ENCODE measurements around the gene CSNK1A1L. TPM values are rescaled to one million over a fixed set of nuclear protein-coding genes. Genes with fewer than 3 reads are reported as not detected.

The CSNK1A1L gene
- total and polyA plus RNA-seq, 10 of the 15 experiments (the other 5 are each of a cell fraction or from before 2014, with no cell fraction given): not detected

DNA sequence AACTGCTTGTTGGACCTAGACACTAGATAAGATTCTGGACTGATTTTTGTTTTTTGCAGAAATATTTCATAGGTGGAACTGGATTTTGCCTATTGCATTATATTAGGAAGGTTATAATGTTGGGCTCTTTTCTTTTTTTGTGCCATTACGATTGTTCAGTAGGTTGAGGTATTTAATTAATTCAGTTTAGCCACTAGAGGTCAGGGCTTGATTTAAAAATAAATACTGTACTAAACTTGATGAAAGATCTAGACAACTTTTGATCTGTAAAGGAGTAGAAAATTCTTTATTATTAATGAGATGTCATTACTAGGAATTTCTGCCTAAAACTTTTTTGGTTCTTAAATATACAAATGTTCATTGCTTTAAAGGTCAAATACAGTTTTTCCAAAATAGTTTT lies 30.8 kb downstream of the CSNK1A1L start:
- CTCF ChIA-PET: interaction anchor here (0.8 to 1.3 kb wide), 2 partner anchors 11 to 489 kb away, joined by 3 read pairs; no protein-coding TSS in a partner anchor
- WGBS (ENCODE audit: insufficient coverage, insufficient replicate concordance, low lambda C conversion rate, missing lambda C conversion rate): 7% methylated on average over 1 of the region's 1 CpG
- ATAC-seq (peak; percentile 60), FAIRE-seq (no peak), DNase-seq (ENCODE audit: low read depth, low spot score) (no peak)
- in situ Hi-C loops (cut with MboI): loop anchor here (25.0 kb wide), 1 partner anchor 1288 kb away; no protein-coding TSS in a partner anchor
- Histone ChIP-seq H3K9ac (ENCODE audit: control insufficient read depth, insufficient read depth, low read length) (no peak overlapping the region), H3K36me3 (ENCODE audit: control insufficient read depth in 2 of 2, insufficient read depth in 2 of 2, low read length in 1 of 2) (no peaks in the 10 kb centered on the region), H3K27me3 (replicated peaks in 1 of 2; ENCODE audit: control insufficient read depth in 2 of 2, insufficient read depth in 2 of 2, low read length in 1 of 2) (no peaks in the 10 kb centered on the region; a peak in 1 of 4 replicates), H4K20me1 (ENCODE audit: control insufficient read depth, insufficient read depth) (no peaks in the 10 kb centered on the region), H3K9me3 (replicated peaks; ENCODE audit: control insufficient read depth, insufficient read depth, low read length) (no peaks in the 10 kb centered on the region), H3K27ac (ENCODE audit: control insufficient read depth, insufficient read depth) (no peak overlapping the region), H3K79me2 (ENCODE audit: control insufficient read depth, insufficient read depth, low read length) (no peaks in the 10 kb centered on the region), H2AFZ (ENCODE audit: control insufficient read depth, low read depth, low read length) (no peak overlapping the region), H3K4me3 (no peak overlapping the region), H3K4me1 (ENCODE audit: control insufficient read depth, insufficient read depth, low read length) (no peaks in the 10 kb centered on the region), H3K4me2 (ENCODE audit: control insufficient read depth, insufficient read depth) (no peak overlapping the region)
- no TSS peak for BruUV-seq (replicated peaks)
- POLR2A ChIA-PET: no interaction called here
- SMC1A ChIA-PET (ENCODE audit: uncharacterized antibody, unreplicated experiment): interaction anchor here (0.7 kb wide), 1 partner anchor 613 kb away, joined by 3 read pairs; no protein-coding TSS in a partner anchor
- intact Hi-C loops (cut with micrococcal nuclease; ENCODE audit: unreplicated experiment): loop anchor here (10.0 kb wide), 1 partner anchor 1510 kb away; no protein-coding TSS in a partner anchor
- RAD21 ChIA-PET (ENCODE audit: unreplicated experiment): no interaction called here
- no peak for TF ChIP-seq IRF5 (IDR thresholded peaks at IDR 0.05; ENCODE audit: borderline replicate concordance)
- TF ChIP-seq RAD21 (IDR thresholded peaks at IDR 0.05; ENCODE audit: insufficient read depth, low read depth, low read length): peak; percentile 33
- TF ChIP-seq, protein P1, sequence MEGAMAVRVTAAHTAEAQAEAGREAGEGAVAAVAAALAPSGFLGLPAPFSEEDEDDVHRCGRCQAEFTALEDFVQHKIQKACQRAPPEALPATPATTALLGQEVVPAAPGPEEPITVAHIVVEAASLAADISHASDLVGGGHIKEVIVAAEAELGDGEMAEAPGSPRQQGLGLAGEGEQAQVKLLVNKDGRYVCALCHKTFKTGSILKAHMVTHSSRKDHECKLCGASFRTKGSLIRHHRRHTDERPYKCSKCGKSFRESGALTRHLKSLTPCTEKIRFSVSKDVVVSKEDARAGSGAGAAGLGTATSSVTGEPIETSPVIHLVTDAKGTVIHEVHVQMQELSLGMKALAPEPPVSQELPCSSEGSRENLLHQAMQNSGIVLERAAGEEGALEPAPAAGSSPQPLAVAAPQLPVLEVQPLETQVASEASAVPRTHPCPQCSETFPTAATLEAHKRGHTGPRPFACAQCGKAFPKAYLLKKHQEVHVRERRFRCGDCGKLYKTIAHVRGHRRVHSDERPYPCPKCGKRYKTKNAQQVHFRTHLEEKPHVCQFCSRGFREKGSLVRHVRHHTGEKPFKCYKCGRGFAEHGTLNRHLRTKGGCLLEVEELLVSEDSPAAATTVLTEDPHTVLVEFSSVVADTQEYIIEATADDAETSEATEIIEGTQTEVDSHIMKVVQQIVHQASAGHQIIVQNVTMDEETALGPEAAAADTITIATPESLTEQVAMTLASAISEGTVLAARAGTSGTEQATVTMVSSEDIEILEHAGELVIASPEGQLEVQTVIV (IDR thresholded peaks at IDR 0.05; ENCODE audit: borderline replicate concordance, partially characterized antibody): no peak
- TF ChIP-seq ATF7 (IDR thresholded peaks at IDR 0.05; ENCODE audit: low read depth): no peak
- no peak for TF ChIP-seq BCL3 (IDR thresholded peaks at IDR 0.05; ENCODE audit: borderline replicate concordance, insufficient read depth, low read depth, low read length, poor library complexity, severe bottlenecking)
- TF ChIP-seq JUNB (IDR thresholded peaks at IDR 0.05): no peak
- TF ChIP-seq TCF12 (IDR thresholded peaks at IDR 0.05; ENCODE audit: low read depth, low read length): no peak
- no peak for TF ChIP-seq SREBF1 (IDR thresholded peaks at IDR 0.05; ENCODE audit: low read length)
- TF ChIP-seq GABPA (IDR thresholded peaks at IDR 0.05; ENCODE audit: low read depth): no peak
- no peak for TF ChIP-seq BRCA1 (IDR thresholded peaks at IDR 0.05; ENCODE audit: low read depth, low read length)
- no peak for TF ChIP-seq RBBP5 (conservative IDR thresholded peaks at IDR 0.05)
- TF ChIP-seq, protein P2, sequence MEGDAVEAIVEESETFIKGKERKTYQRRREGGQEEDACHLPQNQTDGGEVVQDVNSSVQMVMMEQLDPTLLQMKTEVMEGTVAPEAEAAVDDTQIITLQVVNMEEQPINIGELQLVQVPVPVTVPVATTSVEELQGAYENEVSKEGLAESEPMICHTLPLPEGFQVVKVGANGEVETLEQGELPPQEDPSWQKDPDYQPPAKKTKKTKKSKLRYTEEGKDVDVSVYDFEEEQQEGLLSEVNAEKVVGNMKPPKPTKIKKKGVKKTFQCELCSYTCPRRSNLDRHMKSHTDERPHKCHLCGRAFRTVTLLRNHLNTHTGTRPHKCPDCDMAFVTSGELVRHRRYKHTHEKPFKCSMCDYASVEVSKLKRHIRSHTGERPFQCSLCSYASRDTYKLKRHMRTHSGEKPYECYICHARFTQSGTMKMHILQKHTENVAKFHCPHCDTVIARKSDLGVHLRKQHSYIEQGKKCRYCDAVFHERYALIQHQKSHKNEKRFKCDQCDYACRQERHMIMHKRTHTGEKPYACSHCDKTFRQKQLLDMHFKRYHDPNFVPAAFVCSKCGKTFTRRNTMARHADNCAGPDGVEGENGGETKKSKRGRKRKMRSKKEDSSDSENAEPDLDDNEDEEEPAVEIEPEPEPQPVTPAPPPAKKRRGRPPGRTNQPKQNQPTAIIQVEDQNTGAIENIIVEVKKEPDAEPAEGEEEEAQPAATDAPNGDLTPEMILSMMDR (IDR thresholded peaks at IDR 0.05 in 2 of 3, conservative IDR thresholded peaks at IDR 0.05 in 1 of 3; ENCODE audit: control insufficient read depth in 2 of 3, extremely low read depth in 1 of 3, insufficient read depth in 1 of 3, low read depth in 3 of 3, low read length in 3 of 3): peak in 1 of 3 experiments; percentile 48; a peak in 1 of 6 replicates
- TF ChIP-seq HDAC2 (IDR thresholded peaks at IDR 0.05): no peak
- peak; percentile 16; the same call in 1 of the 2 replicates for TF ChIP-seq SMC3 (IDR thresholded peaks at IDR 0.05; ENCODE audit: borderline replicate concordance, low read length)
- no peak for TF ChIP-seq NR2C2 (IDR thresholded peaks at IDR 0.05; ENCODE audit: borderline replicate concordance, control insufficient read depth, insufficient read length, low read depth)
